Measurements from ENCODE around the gene SENP7. TPM values are rescaled to one million over a fixed set of nuclear protein-coding genes. Genes with fewer than 3 reads are reported as not detected.

Gene SENP7
- total RNA-seq, 3 donors from 2014 or later: 26.6 to 43.2 (median 26.9) TPM

GRCh38 chr3:101391413-101391950 lies 121.5 kb downstream of the SENP7 start:
- Histone ChIP-seq H3K36me3 (no peaks in the 10 kb centered on the region), H3K4me3 (no peak overlapping the region), H3K27me3 (no peaks in the 10 kb centered on the region), H3K9me3 (peaks cover 7 to 46% of the 10 kb centered on the region in 2 donors), H3K4me1 (no peaks in the 10 kb centered on the region), H3K27ac (no peak overlapping the region)
- no peak for DNase-seq (ENCODE audit: low spot score in 2 of 2)
- intact Hi-C loops (cut with DNase I; ENCODE audit: low total_unique reads): no loop called here
- TF ChIP-seq, protein P1, sequence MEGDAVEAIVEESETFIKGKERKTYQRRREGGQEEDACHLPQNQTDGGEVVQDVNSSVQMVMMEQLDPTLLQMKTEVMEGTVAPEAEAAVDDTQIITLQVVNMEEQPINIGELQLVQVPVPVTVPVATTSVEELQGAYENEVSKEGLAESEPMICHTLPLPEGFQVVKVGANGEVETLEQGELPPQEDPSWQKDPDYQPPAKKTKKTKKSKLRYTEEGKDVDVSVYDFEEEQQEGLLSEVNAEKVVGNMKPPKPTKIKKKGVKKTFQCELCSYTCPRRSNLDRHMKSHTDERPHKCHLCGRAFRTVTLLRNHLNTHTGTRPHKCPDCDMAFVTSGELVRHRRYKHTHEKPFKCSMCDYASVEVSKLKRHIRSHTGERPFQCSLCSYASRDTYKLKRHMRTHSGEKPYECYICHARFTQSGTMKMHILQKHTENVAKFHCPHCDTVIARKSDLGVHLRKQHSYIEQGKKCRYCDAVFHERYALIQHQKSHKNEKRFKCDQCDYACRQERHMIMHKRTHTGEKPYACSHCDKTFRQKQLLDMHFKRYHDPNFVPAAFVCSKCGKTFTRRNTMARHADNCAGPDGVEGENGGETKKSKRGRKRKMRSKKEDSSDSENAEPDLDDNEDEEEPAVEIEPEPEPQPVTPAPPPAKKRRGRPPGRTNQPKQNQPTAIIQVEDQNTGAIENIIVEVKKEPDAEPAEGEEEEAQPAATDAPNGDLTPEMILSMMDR (IDR thresholded peaks at IDR 0.05): no peak
- TF ChIP-seq POLR2AphosphoS5 (IDR thresholded peaks at IDR 0.05) (no peak), POLR2A (IDR thresholded peaks at IDR 0.05) (no peak)

DNA sequence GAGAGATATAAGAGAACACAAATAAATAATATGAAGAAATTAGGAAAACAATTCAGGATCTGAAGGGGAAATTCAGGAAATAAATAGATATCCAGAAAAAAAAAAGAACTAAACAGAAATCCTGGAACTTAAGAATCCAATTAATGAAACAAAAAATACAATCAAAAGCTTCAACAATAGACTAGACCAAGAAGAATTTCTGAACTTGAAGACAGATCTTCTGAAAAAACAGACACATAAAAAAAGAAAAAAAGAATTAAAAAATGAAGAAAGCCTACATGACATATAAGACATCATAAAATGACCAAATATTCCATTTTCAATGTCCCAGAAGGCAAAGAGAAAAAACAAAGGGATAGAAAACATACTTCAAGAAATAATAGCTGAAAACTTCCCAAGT lies 124.3 kb downstream of the SENP7 start:
- no peak overlapping the region for H3K4me3 ChIP-seq
- no peaks in the 10 kb centered on the region for H3K36me3 ChIP-seq
- H3K27ac ChIP-seq: no peak overlapping the region
- intact Hi-C loops (cut with DNase I; ENCODE audit: low total_unique reads): no loop called here
- H3K9me3 ChIP-seq: peaks cover 7 to 35% of the 10 kb centered on the region in 2 donors
- no peaks in the 10 kb centered on the region for H3K4me1 ChIP-seq
- no peaks in the 10 kb centered on the region for H3K27me3 ChIP-seq
- DNase-seq (ENCODE audit: low spot score in 2 of 2): no peak
- TF ChIP-seq POLR2A (IDR thresholded peaks at IDR 0.05): no peak
- no peak for TF ChIP-seq POLR2AphosphoS5 (IDR thresholded peaks at IDR 0.05)
- TF ChIP-seq, protein P1 (IDR thresholded peaks at IDR 0.05): no peak

- no peak overlapping the region for H3K4me3 ChIP-seq
- H3K27ac ChIP-seq: no peak overlapping the region
- DNase-seq (ENCODE audit: low spot score in 2 of 2): no peak
- no peak for TF ChIP-seq POLR2AphosphoS5 (IDR thresholded peaks at IDR 0.05)
- no peak for TF ChIP-seq POLR2A (IDR thresholded peaks at IDR 0.05)
- TF ChIP-seq, protein P1 (IDR thresholded peaks at IDR 0.05): no peak
- no peaks in the 10 kb centered on the region for H3K4me1 ChIP-seq
- H3K27me3 ChIP-seq: no peaks in the 10 kb centered on the region
- H3K9me3 ChIP-seq: peaks cover 7 to 24% of the 10 kb centered on the region in 2 donors
- intact Hi-C loops (cut with DNase I; ENCODE audit: low total_unique reads): no loop called here
- H3K36me3 ChIP-seq: no peaks in the 10 kb centered on the region
Observed at GRCh38 chr3:101387351-101387750, 125.7 kb downstream of the SENP7 start.

- Histone ChIP-seq H3K4me3 (no peak overlapping the region), H3K9me3 (peaks cover 7 to 15% of the 10 kb centered on the region in 2 donors), H3K27me3 (no peaks in the 10 kb centered on the region), H3K36me3 (no peaks in the 10 kb centered on the region), H3K27ac (no peak overlapping the region), H3K4me1 (no peaks in the 10 kb centered on the region)
- TF ChIP-seq, protein P1 (IDR thresholded peaks at IDR 0.05): no peak
- TF ChIP-seq POLR2A (IDR thresholded peaks at IDR 0.05) (no peak), POLR2AphosphoS5 (IDR thresholded peaks at IDR 0.05) (no peak)
- DNase-seq (ENCODE audit: low spot score in 2 of 2): no peak
- intact Hi-C loops (cut with DNase I; ENCODE audit: low total_unique reads): no loop called here
Observed at GRCh38 chr3:101384426-101384825, 128.6 kb downstream of the SENP7 start.

GRCh38 chr3:101383656-101384055 lies 129.4 kb downstream of the SENP7 start:
- no peak for DNase-seq (ENCODE audit: low spot score in 2 of 2)
- no peak overlapping the region for H3K27ac ChIP-seq
- TF ChIP-seq POLR2A (IDR thresholded peaks at IDR 0.05): no peak
- no peak for TF ChIP-seq POLR2AphosphoS5 (IDR thresholded peaks at IDR 0.05)
- H3K4me3 ChIP-seq: no peak overlapping the region
- no peaks in the 10 kb centered on the region for H3K36me3 ChIP-seq
- peaks cover under 1 to 7% of the 10 kb centered on the region in 2 donors for H3K9me3 ChIP-seq
- no peaks in the 10 kb centered on the region for H3K27me3 ChIP-seq
- intact Hi-C loops (cut with DNase I; ENCODE audit: low total_unique reads): no loop called here
- H3K4me1 ChIP-seq: no peaks in the 10 kb centered on the region

Data from breast epithelium (tissue), 4 donors.